LHCN-M2 (cell line): ENCODE results near the gene CTDP1. TPM values are rescaled to one million over a fixed set of nuclear protein-coding genes. Genes with fewer than 3 reads are reported as not detected.
"Not testable (repeated sequence)": the region's sequence is repeated elsewhere in the genome, so short reads cannot be mapped to it uniquely, and the experiment has no call there.

Experiments used
- DNase-seq: peaks from one replicate; pipeline ENCODE4 v3.0.0-alpha.2; 2012; ENCODE audit warnings: low read depth
- total RNA-seq: library from RNA; depleted of rRNA; stranded (reverse); fragments of >200 nt; gene quantifications from 2 replicates; pipeline ENCODE4 v1.2.3, GENCODE V29; 2014

Gene CTDP1
- total RNA-seq, 1 experiment from 2014 or later: 16.4 TPM

- no peak for DNase-seq
Observed at GRCh38 chr18:79681484-79682387, 2.1 kb downstream of the CTDP1 start.

GRCh38 chr18:79682481-79682880 lies 2.9 kb downstream of the CTDP1 start:
- DNase-seq: no peak

GRCh38 chr18:79682894-79683625 lies 3.5 kb downstream of the CTDP1 start:
- DNase-seq: no peak

- no peak for DNase-seq
Observed at GRCh38 chr18:79683626-79684282, 4.2 kb downstream of the CTDP1 start.

- no peak for DNase-seq
Observed at GRCh38 chr18:79684283-79684631, 4.7 kb downstream of the CTDP1 start.

GRCh38 chr18:79684787-79685186 lies 5.2 kb downstream of the CTDP1 start:
- no peak for DNase-seq

GRCh38 chr18:79685281-79685680 lies 5.7 kb downstream of the CTDP1 start:
- DNase-seq: no peak

- no peak for DNase-seq
Observed at GRCh38 chr18:79685971-79686370, 6.4 kb downstream of the CTDP1 start.

- DNase-seq: peak; percentile 86
Observed at GRCh38 chr18:79687806-79688205, 8.2 kb downstream of the CTDP1 start.

- no peak for DNase-seq
Observed at GRCh38 chr18:79690071-79690470, 10.5 kb downstream of the CTDP1 start.

- DNase-seq: no peak
Observed at GRCh38 chr18:79690586-79691482, 11.2 kb downstream of the CTDP1 start.

- no peak for DNase-seq
Observed at GRCh38 chr18:79692056-79692455, 12.5 kb downstream of the CTDP1 start.

GRCh38 chr18:79692886-79693285 lies 13.3 kb downstream of the CTDP1 start:
- DNase-seq: no peak

- no peak for DNase-seq
Observed at GRCh38 chr18:79693561-79694205, 14.1 kb downstream of the CTDP1 start.

- not testable (repeated sequence) for DNase-seq
Observed at GRCh38 chr18:79694206-79694894, 14.7 kb downstream of the CTDP1 start.

- DNase-seq: no peak
Observed at GRCh38 chr18:79694895-79695213, 15.3 kb downstream of the CTDP1 start.

GRCh38 chr18:79695269-79695668 lies 15.7 kb downstream of the CTDP1 start:
- DNase-seq: no peak

GRCh38 chr18:79695856-79696850 lies 16.6 kb downstream of the CTDP1 start:
- DNase-seq: no peak

- DNase-seq: no peak
Observed at GRCh38 chr18:79697178-79697577, 17.6 kb downstream of the CTDP1 start.
